B cell (primary cell): ENCODE results near the gene C11orf21. TPM values are rescaled to one million over a fixed set of nuclear protein-coding genes. Genes with fewer than 3 reads are reported as not detected.
"Not testable (repeated sequence)": the region's sequence is repeated elsewhere in the genome, so short reads cannot be mapped to it uniquely, and the experiment has no call there.

Experiments
- ATAC-seq: fragments of 200-7000 bp; cut with Tn5 transposase; one replicate; pipeline ENCODE4 v1.10.0; 2021; ENCODE audit warnings: low read depth, mild to moderate bottlenecking, moderate number of reproducible peaks, moderate library complexity
- CTCF ChIA-PET: fragments of 350-600 bp; sonication (Branson Sonifier 250); formaldehyde crosslinking; loops from one replicate; lab custom pipeline; 2021; ENCODE audit warnings: antibody characterized with exemption, inconsistent platforms; lab: Charles Lee
- POLR2A ChIA-PET: fragments of 350-600 bp; sonication (Branson Sonifier 250); formaldehyde crosslinking; loops from one replicate; lab custom pipeline; 2021; ENCODE audit warnings: antibody characterized with exemption; lab: Charles Lee
- DNase-seq: peaks from one replicate; pipeline ENCODE4 v3.0.0; 2013
- H2AFZ ChIP-seq: 2 replicates; pipeline ENCODE4 v1.6.1; 2012; ENCODE audit warnings: mild to moderate bottlenecking, low read depth, low read length; ENCODE audit not compliant: insufficient read depth, poor library complexity, severe bottlenecking
- H3K27ac ChIP-seq, 2 donors: 1 replicate in 1 of 2; 2 replicates in 1 of 2; pipeline ENCODE4 v1.5.1; 2012 to 2013; ENCODE audit warnings: low read length in 2 of 2, mild to moderate bottlenecking in 2 of 2, moderate library complexity in 1 of 2
- H3K27me3 ChIP-seq, 4 experiments: fragments of 200-600 bp in 1 of 4; sonication (generic) in 1 of 4; replicated peaks in 1 of 4; 1 replicate in 2 of 4; 2 replicates in 2 of 4; pipeline versions ENCODE4 v1.6.1 to v1.7.0; 2013 to 2016; ENCODE audit warnings: low read length in 3 of 4, mild to moderate bottlenecking in 2 of 4, mixed read lengths in 1 of 4, moderate library complexity in 1 of 4; ENCODE audit not compliant: insufficient read depth in 4 of 4, control insufficient read depth in 3 of 4; ENCODE audit errors: control extremely low read depth in 1 of 4
- H3K36me3 ChIP-seq, 2 experiments: replicated peaks in 1 of 2; 1 replicate in 1 of 2; 2 replicates in 1 of 2; pipeline versions ENCODE4 v1.6.1 to v1.7.1; 2013; ENCODE audit warnings: low read length in 1 of 2; ENCODE audit not compliant: insufficient read depth in 2 of 2, control insufficient read depth in 1 of 2; ENCODE audit errors: control extremely low read depth in 1 of 2, extremely low read depth in 1 of 2
- H3K4me1 ChIP-seq, 2 donors: fragments of 200-600 bp in 1 of 2; sonication (generic) in 1 of 2; 1 replicate in 1 of 2; 2 replicates in 1 of 2; pipeline versions ENCODE4 v1.5.1 to v1.6.1; 2013 to 2017; ENCODE audit warnings: low read length in 2 of 2; ENCODE audit not compliant: control insufficient read depth in 2 of 2, insufficient read depth in 2 of 2
- H3K4me2 ChIP-seq: replicated peaks from 2 replicates; pipeline ENCODE3; 2012; ENCODE audit warnings: mild to moderate bottlenecking, low read depth, low read length; ENCODE audit not compliant: poor library complexity, severe bottlenecking
- H3K4me3 ChIP-seq, 5 experiments: fragments of 200-600 bp in 1 of 5; sonication (generic) in 1 of 5; 1 replicate in 3 of 5; 2 replicates in 2 of 5; pipeline versions ENCODE4 v1.5.1 to v1.7.0; 2011 to 2016; ENCODE audit warnings: low read length in 4 of 5, mild to moderate bottlenecking in 4 of 5, low read depth in 2 of 5, control low read depth in 1 of 5, moderate library complexity in 1 of 5; ENCODE audit not compliant: insufficient read depth in 1 of 5; ENCODE audit errors: control extremely low read depth in 1 of 5, extremely low read depth in 1 of 5
- H3K79me2 ChIP-seq: fragments of 200-600 bp; sonication (generic); one replicate; pipeline ENCODE4 v1.6.0; 2016; ENCODE audit warnings: low read length; ENCODE audit not compliant: control insufficient read depth, insufficient read depth
- H3K9ac ChIP-seq: fragments of 200-600 bp; sonication (generic); 2 replicates; pipeline ENCODE4 v1.6.1; 2017; ENCODE audit warnings: mild to moderate bottlenecking, low read length, moderate library complexity
- H3K9me3 ChIP-seq, 3 donors: one replicate each; pipeline versions ENCODE4 v1.6.1 to v1.7.1; 2013; ENCODE audit warnings: low read length in 2 of 3; ENCODE audit not compliant: control insufficient read depth in 2 of 3, insufficient read depth in 1 of 3; ENCODE audit errors: control extremely low read depth in 1 of 3
- H4K20me1 ChIP-seq: 2 replicates; pipeline ENCODE4 v1.6.0; 2012; ENCODE audit warnings: mild to moderate bottlenecking, low read length; ENCODE audit not compliant: insufficient read depth, control insufficient read depth, poor library complexity, severe bottlenecking
- H3K27ac Mint-ChIP-seq: one replicate; pipeline ENCODE4 v1.8.0; 2021; ENCODE audit warnings: mixed read lengths
- H3K27me3 Mint-ChIP-seq: one replicate; pipeline ENCODE4 v1.8.0; 2021; ENCODE audit warnings: mixed read lengths
- H3K4me1 Mint-ChIP-seq: one replicate; pipeline ENCODE4 v1.8.0; 2021; ENCODE audit warnings: mixed read lengths
- H3K4me3 Mint-ChIP-seq: one replicate; pipeline ENCODE4 v1.8.0; 2021; ENCODE audit warnings: mixed read lengths
- H3K9me3 Mint-ChIP-seq: one replicate; pipeline ENCODE4 v1.8.0; 2022; ENCODE audit warnings: mixed read lengths; ENCODE audit not compliant: insufficient read depth
- EZH2 ChIP-seq: IDR thresholded peaks from 2 replicates; pipeline ENCODE4 v1.6.1; 2012; ENCODE audit warnings: borderline replicate concordance, low read depth, mild to moderate bottlenecking, moderate library complexity, low read length; ENCODE audit not compliant: insufficient read depth, poor library complexity, severe bottlenecking
- WGBS: methylation state at CpG from one replicate; pipeline ENCODE4 v1.1.5; 2013; ENCODE audit warnings: missing lambda C conversion rate; ENCODE audit not compliant: insufficient coverage; 5-methylcytosine and 5-hydroxymethylcytosine counted together
- intact Hi-C: fragments of 100-400 bp; cut with micrococcal nuclease; formaldehyde crosslinking; loops from one replicate; pipeline ENCODE4 v1.10.0; 2022
- polyA plus RNA-seq: library from polyadenylated mRNA; depleted of rRNA; stranded (reverse); fragments of >200 nt; gene quantifications from 2 replicates; pipeline ENCODE4 v1.2.3, GENCODE V29; 2012
- total RNA-seq, 2 donors: library from RNA; stranded (reverse); fragments of 120-200 nt in 1 of 2; gene quantifications; 1 replicate in 1 of 2; 2 replicates in 1 of 2; pipeline versions ENCODE4 v1.2.3 to v1.2.4, GENCODE V29; 2013 to 2022
- TF ChIP-seq, protein P1 (sequence below): fragments of 200-600 bp; IDR thresholded peaks from one replicate; pipeline ENCODE4 v1.8.0; 2022; ENCODE audit warnings: antibody characterized with exemption, mild to moderate bottlenecking

Gene C11orf21
- total and polyA plus RNA-seq, 2 donors (not counting 1 experiment from before 2014, with no cell fraction given) = 22.8 to 38.9 TPM

DNA sequence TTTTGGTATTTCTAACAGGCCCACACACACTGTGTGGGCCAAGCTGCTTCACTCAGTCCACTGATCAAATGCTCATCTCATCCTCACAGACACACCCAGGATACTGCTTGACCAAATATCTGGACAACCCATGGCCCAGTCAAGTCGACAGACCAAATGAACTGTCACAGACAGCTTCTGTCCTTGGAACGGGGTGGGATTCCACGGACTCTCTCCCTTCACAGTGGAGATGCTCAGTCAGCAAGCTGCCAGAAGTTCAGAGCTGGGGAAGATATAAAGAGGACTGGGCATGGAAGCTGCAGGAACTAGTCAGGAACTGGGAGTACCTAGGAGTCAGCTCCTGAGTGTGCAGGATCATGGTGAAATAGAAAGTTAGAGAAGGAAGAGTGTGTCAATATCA lies 40.8 kb upstream of the C11orf21 start:
- Mint-ChIP-seq H3K4me1 (peaks cover 4% of the 10 kb centered on the region), H3K4me3 (no peak overlapping the region), H3K27ac (no peak overlapping the region), H3K9me3 (peaks cover 4% of the 10 kb centered on the region), H3K27me3 (no peaks in the 10 kb centered on the region)
- Histone ChIP-seq H3K4me3 (no peak overlapping the region), H3K9ac (no peak overlapping the region), H3K9me3 (peaks cover 0 to 25% (median 7%) of the 10 kb centered on the region in 3 donors), H3K36me3 (no peaks in the 10 kb centered on the region), H3K27ac (no peak overlapping the region), H3K79me2 (no peaks in the 10 kb centered on the region), H3K4me2 (no peak overlapping the region), H4K20me1 (no peaks in the 10 kb centered on the region), H3K27me3 (no peaks in the 10 kb centered on the region), H3K4me1 (no peaks in the 10 kb centered on the region), H2AFZ (no peak overlapping the region)
- intact Hi-C loops = no loop called here
- no peak for TF ChIP-seq EZH2
- TF ChIP-seq, protein P1, sequence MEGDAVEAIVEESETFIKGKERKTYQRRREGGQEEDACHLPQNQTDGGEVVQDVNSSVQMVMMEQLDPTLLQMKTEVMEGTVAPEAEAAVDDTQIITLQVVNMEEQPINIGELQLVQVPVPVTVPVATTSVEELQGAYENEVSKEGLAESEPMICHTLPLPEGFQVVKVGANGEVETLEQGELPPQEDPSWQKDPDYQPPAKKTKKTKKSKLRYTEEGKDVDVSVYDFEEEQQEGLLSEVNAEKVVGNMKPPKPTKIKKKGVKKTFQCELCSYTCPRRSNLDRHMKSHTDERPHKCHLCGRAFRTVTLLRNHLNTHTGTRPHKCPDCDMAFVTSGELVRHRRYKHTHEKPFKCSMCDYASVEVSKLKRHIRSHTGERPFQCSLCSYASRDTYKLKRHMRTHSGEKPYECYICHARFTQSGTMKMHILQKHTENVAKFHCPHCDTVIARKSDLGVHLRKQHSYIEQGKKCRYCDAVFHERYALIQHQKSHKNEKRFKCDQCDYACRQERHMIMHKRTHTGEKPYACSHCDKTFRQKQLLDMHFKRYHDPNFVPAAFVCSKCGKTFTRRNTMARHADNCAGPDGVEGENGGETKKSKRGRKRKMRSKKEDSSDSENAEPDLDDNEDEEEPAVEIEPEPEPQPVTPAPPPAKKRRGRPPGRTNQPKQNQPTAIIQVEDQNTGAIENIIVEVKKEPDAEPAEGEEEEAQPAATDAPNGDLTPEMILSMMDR = no peak
- no peak for DNase-seq
- 93% methylated on average over 3 of the region's 3 CpGs for WGBS
- ChIA-PET CTCF (interaction anchor here (0.7 to 1.4 kb wide), 4 partner anchors 18 to 78 kb away, joined by 3 to 4 read pairs (median 3); no protein-coding TSS in a partner anchor), POLR2A (no interaction called here)
- no peak for ATAC-seq

DNA sequence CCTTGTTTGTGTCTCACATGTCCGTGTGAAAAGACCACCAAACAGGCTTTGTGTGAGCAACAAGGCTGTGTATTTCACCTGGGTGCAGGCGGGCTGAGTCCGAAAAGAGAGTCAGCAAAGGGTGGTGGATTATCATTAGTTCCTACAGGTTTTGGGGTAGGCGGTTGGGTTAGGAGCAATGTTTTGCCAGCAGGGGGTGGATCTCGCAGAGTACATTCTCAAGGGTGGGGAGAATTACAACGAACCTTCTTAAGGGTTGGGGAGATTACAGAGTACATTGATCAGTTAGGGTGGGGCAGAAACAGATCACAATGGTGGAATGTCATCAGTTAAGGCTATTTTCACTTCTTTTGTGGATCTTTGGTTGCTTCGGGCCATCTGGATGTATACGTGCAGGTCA lies 37.0 kb upstream of the C11orf21 start:
- H3K9me3 Mint-ChIP-seq, H3K27ac ChIP-seq, H3K27me3 Mint-ChIP-seq, H3K27ac Mint-ChIP-seq, H3K4me1 ChIP-seq, H4K20me1 ChIP-seq, H2AFZ ChIP-seq, ATAC-seq, H3K4me3 ChIP-seq, H3K9ac ChIP-seq, H3K4me1 Mint-ChIP-seq, H3K4me3 Mint-ChIP-seq, H3K36me3 ChIP-seq, H3K9me3 ChIP-seq, H3K79me2 ChIP-seq, POLR2A ChIA-PET, H3K27me3 ChIP-seq, H3K4me2 ChIP-seq: not testable (repeated sequence)
- 70% methylated on average over 6 of the region's 8 CpGs for WGBS
- intact Hi-C loops = loop anchor here (1.0 kb wide), 1 partner anchor 81 kb away; no protein-coding TSS in a partner anchor
- peak; percentile 42 for DNase-seq
- CTCF ChIA-PET = interaction anchor here (1.5 to 3.4 kb wide), 3 partner anchors 33 to 81 kb away, joined by 3 to 26 read pairs (median 15); no protein-coding TSS in a partner anchor

DNA sequence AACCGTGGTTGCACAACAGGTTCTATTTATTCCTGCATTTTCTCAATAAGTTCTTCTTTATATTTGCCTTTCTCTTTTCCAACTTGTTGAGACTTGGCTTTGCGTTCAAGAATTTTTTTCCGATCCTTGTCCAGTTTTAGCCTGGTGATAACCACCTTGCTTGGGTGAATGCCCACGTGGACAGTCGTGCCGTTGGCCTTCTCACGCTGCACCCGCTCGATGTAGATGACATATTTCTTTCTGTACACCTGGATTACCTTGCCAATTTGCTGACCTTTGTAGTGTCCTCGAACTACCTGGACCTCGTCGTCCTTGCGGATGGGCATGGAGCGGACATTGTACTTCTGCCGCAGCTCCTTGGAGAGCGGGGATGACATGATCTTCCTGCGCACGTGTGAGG lies 33.6 kb upstream of the C11orf21 start:
- H3K4me3 ChIP-seq, H3K9me3 Mint-ChIP-seq, intact Hi-C loops, H2AFZ ChIP-seq, H4K20me1 ChIP-seq, H3K36me3 ChIP-seq, H3K27me3 ChIP-seq, H3K27ac ChIP-seq, H3K79me2 ChIP-seq, H3K4me1 Mint-ChIP-seq, CTCF ChIA-PET, H3K27me3 Mint-ChIP-seq, POLR2A ChIA-PET, H3K4me3 Mint-ChIP-seq, H3K4me2 ChIP-seq, DNase-seq, H3K27ac Mint-ChIP-seq, ATAC-seq, H3K4me1 ChIP-seq, H3K9ac ChIP-seq: not testable (repeated sequence)
- peaks cover 0 to 16% (median 7%) of the 10 kb centered on the region in 3 donors for H3K9me3 ChIP-seq
- 97% methylated on average over 16 of the region's 18 CpGs for WGBS
